ENCODE data around the gene ALPL. TPM values are rescaled to one million over a fixed set of nuclear protein-coding genes. Genes with fewer than 3 reads are reported as not detected.
A peak's percentile ranks its signal among the peaks of the same experiment; 100 is the strongest.

The ALPL gene
- total RNA-seq, 2 experiments from 2014 or later: not detected

- POLR2A ChIA-PET: no interaction called here
- ATAC-seq (no peak), DNase-seq (no peak)
- Mint-ChIP-seq H3K4me3 (no peak overlapping the region), H3K36me3 (ENCODE audit: low read depth) (no peaks in the 10 kb centered on the region), H3K4me1 (peaks cover 4% of the 10 kb centered on the region), H3K9me3 (ENCODE audit: low read depth) (no peaks in the 10 kb centered on the region), H3K27ac (no peak overlapping the region), H3K27me3 (peaks cover 37% of the 10 kb centered on the region)
- intact Hi-C loops (cut with DNase I, micrococcal nuclease): loop anchor here in 1 of 2 experiments (5.0 to 10.0 kb wide), 2 partner anchors 150 to 457 kb away; no protein-coding TSS in a partner anchor
- CTCF ChIA-PET: interaction anchor here (0.7 to 1.4 kb wide), 2 partner anchors 28 to 101 kb away, joined by 3 to 6 read pairs; no protein-coding TSS in a partner anchor
Measured at GRCh38 chr1:21507511-21508270, 1.5 kb upstream of the ALPL start.

- ChIA-PET CTCF (interaction anchor here (0.7 to 1.4 kb wide), 4 partner anchors 8 to 149 kb away, joined by 3 to 6 read pairs (median 3); no protein-coding TSS in a partner anchor), POLR2A (no interaction called here)
- Mint-ChIP-seq H3K27ac (no peak overlapping the region), H3K9me3 (ENCODE audit: low read depth) (no peaks in the 10 kb centered on the region), H3K36me3 (ENCODE audit: low read depth) (no peaks in the 10 kb centered on the region), H3K4me1 (peaks cover 4% of the 10 kb centered on the region), H3K4me3 (peak overlapping the region; percentile 25), H3K27me3 (peaks cover 38% of the 10 kb centered on the region)
- DNase-seq (peak; percentile 86), ATAC-seq (peak; percentile 97)
- intact Hi-C loops (cut with DNase I, micrococcal nuclease): loop anchor here (1.0 to 10.0 kb wide), 5 partner anchors 87 to 456 kb away; no protein-coding TSS in a partner anchor
Measured at GRCh38 chr1:21508580-21509350, 458 bp upstream of the ALPL start.

GRCh38 chr1:21510113-21510493 is 880 bp downstream of the ALPL start:
- CTCF ChIA-PET: interaction anchor here (0.7 to 1.4 kb wide), 2 partner anchors 26 to 146 kb away, joined by 3 to 4 read pairs; no protein-coding TSS in a partner anchor
- Mint-ChIP-seq H3K4me1 (peaks cover 4% of the 10 kb centered on the region), H3K36me3 (ENCODE audit: low read depth) (no peaks in the 10 kb centered on the region), H3K27ac (no peak overlapping the region), H3K9me3 (ENCODE audit: low read depth) (no peaks in the 10 kb centered on the region), H3K27me3 (peaks cover 35% of the 10 kb centered on the region), H3K4me3 (no peak overlapping the region)
- DNase-seq (no peak), ATAC-seq (no peak)
- POLR2A ChIA-PET: no interaction called here
- intact Hi-C loops (cut with DNase I, micrococcal nuclease): no loop called here

GRCh38 chr1:21510885-21511578 is 1.8 kb downstream of the ALPL start:
- Mint-ChIP-seq H3K27me3 (peaks cover 32% of the 10 kb centered on the region), H3K9me3 (ENCODE audit: low read depth) (no peaks in the 10 kb centered on the region), H3K36me3 (ENCODE audit: low read depth) (no peaks in the 10 kb centered on the region), H3K4me1 (peaks cover 4% of the 10 kb centered on the region), H3K27ac (no peak overlapping the region), H3K4me3 (no peak overlapping the region)
- ChIA-PET CTCF (interaction anchor here (0.6 to 1.4 kb wide), 6 partner anchors 22 to 510 kb away, joined by 3 to 4 read pairs (median 4); no protein-coding TSS in a partner anchor), POLR2A (no interaction called here)
- ATAC-seq (no peak), DNase-seq (no peak)
- intact Hi-C loops (cut with DNase I, micrococcal nuclease): no loop called here

GRCh38 chr1:21511579-21512522 is 2.6 kb downstream of the ALPL start:
- no peaks in the 10 kb centered on the region for H3K36me3 Mint-ChIP-seq (ENCODE audit: low read depth)
- no peak overlapping the region for H3K27ac Mint-ChIP-seq
- ChIA-PET POLR2A (interaction anchor here (0.6 kb wide), 1 partner anchor 591 kb away, joined by 4 read pairs; no protein-coding TSS in a partner anchor), CTCF (interaction anchor here (0.9 to 1.4 kb wide), 4 partner anchors 21 to 372 kb away, joined by 4 read pairs; no protein-coding TSS in a partner anchor)
- intact Hi-C loops (cut with DNase I, micrococcal nuclease): no loop called here
- no peak overlapping the region for H3K4me3 Mint-ChIP-seq
- peaks cover 4% of the 10 kb centered on the region for H3K4me1 Mint-ChIP-seq
- ATAC-seq (no peak), DNase-seq (no peak)
- H3K27me3 Mint-ChIP-seq: peaks cover 27% of the 10 kb centered on the region
- no peaks in the 10 kb centered on the region for H3K9me3 Mint-ChIP-seq (ENCODE audit: low read depth)

- CTCF ChIA-PET: interaction anchor here (0.6 kb wide), 1 partner anchor 130 kb away, joined by 4 read pairs; no protein-coding TSS in a partner anchor
- Mint-ChIP-seq H3K27ac (no peak overlapping the region), H3K4me3 (no peak overlapping the region), H3K4me1 (no peaks in the 10 kb centered on the region), H3K27me3 (peaks cover 14% of the 10 kb centered on the region), H3K36me3 (ENCODE audit: low read depth) (no peaks in the 10 kb centered on the region), H3K9me3 (ENCODE audit: low read depth) (no peaks in the 10 kb centered on the region)
- no peak for DNase-seq
- ATAC-seq: no peak
- POLR2A ChIA-PET: no interaction called here
- intact Hi-C loops (cut with DNase I, micrococcal nuclease): no loop called here
Measured at GRCh38 chr1:21514245-21514644, 5.0 kb downstream of the ALPL start.

- Mint-ChIP-seq H3K4me1 (no peaks in the 10 kb centered on the region), H3K9me3 (ENCODE audit: low read depth) (no peaks in the 10 kb centered on the region), H3K27me3 (peaks cover 4% of the 10 kb centered on the region), H3K27ac (no peak overlapping the region), H3K36me3 (ENCODE audit: low read depth) (no peaks in the 10 kb centered on the region), H3K4me3 (no peak overlapping the region)
- ChIA-PET POLR2A (no interaction called here), CTCF (interaction anchor here (0.9 to 1.5 kb wide), 2 partner anchors 9 to 23 kb away, joined by 3 read pairs; no protein-coding TSS in a partner anchor)
- DNase-seq: no peak
- ATAC-seq: no peak
- intact Hi-C loops (cut with DNase I, micrococcal nuclease): no loop called here
Measured at GRCh38 chr1:21517161-21517589, 8.0 kb downstream of the ALPL start.

- POLR2A ChIA-PET: no interaction called here
- Mint-ChIP-seq H3K4me3 (no peak overlapping the region), H3K9me3 (ENCODE audit: low read depth) (no peaks in the 10 kb centered on the region), H3K4me1 (no peaks in the 10 kb centered on the region), H3K27ac (no peak overlapping the region), H3K36me3 (ENCODE audit: low read depth) (no peaks in the 10 kb centered on the region), H3K27me3 (peaks cover 4% of the 10 kb centered on the region)
- CTCF ChIA-PET: interaction anchor here (0.9 kb wide), 1 partner anchor 18 kb away, joined by 3 read pairs; no protein-coding TSS in a partner anchor
- no peak for ATAC-seq
- intact Hi-C loops (cut with DNase I, micrococcal nuclease): no loop called here
- DNase-seq: no peak
Measured at GRCh38 chr1:21517660-21518480, 8.6 kb downstream of the ALPL start.

- ChIA-PET CTCF (interaction anchor here (0.7 to 1.6 kb wide), 3 partner anchors 17 to 505 kb away, joined by 3 to 5 read pairs (median 3); no protein-coding TSS in a partner anchor), POLR2A (interaction anchor here (0.6 kb wide), 1 partner anchor 78 kb away, joined by 3 read pairs; no protein-coding TSS in a partner anchor)
- intact Hi-C loops (cut with DNase I, micrococcal nuclease): no loop called here
- DNase-seq: no peak
- Mint-ChIP-seq H3K4me3 (no peak overlapping the region), H3K27ac (no peak overlapping the region), H3K27me3 (peaks cover 2% of the 10 kb centered on the region), H3K36me3 (ENCODE audit: low read depth) (no peaks in the 10 kb centered on the region), H3K9me3 (ENCODE audit: low read depth) (no peaks in the 10 kb centered on the region), H3K4me1 (no peaks in the 10 kb centered on the region)
- no peak for ATAC-seq
Measured at GRCh38 chr1:21518774-21519455, 9.7 kb downstream of the ALPL start.
